H1 (cell line): Measurements from ENCODE around the gene PEX26. TPM values are rescaled to one million over a fixed set of nuclear protein-coding genes. Genes with fewer than 3 reads are reported as not detected.

Source experiments
- CTCF ChIA-PET: fragments of 300-600 bp; sonication (Branson Sonifier 250); formaldehyde crosslinking; loops from one replicate; lab custom pipeline; 2021; ENCODE audit not compliant: partially characterized antibody; lab: Charles Lee
- POLR2A ChIA-PET: fragments of 300-600 bp; sonication (Branson Sonifier 250); formaldehyde crosslinking; loops from one replicate; lab custom pipeline; 2021; ENCODE audit warnings: inconsistent platforms; ENCODE audit not compliant: partially characterized antibody; lab: Charles Lee
- DNase-seq, 2 experiments: peaks; one replicate each; pipeline versions ENCODE4 v3.0.0 to v3.0.0-alpha.2; 2010 to 2022; ENCODE audit warnings: low spot score in 2 of 2, low read depth in 1 of 2, mixed read lengths in 1 of 2
- FAIRE-seq: peaks from 2 replicates; lab custom pipeline; 2011; peaks lifted over from hg19 to GRCh38; lab: Jason Lieb, UNC
- H2AFZ ChIP-seq: 2 replicates; pipeline ENCODE4 v1.8.1; 2012; ENCODE audit warnings: low read length, inconsistent platforms
- H2AK5ac ChIP-seq: 2 replicates; pipeline ENCODE4 v1.6.1; 2013; ENCODE audit warnings: low read depth, low read length
- H2BK120ac ChIP-seq: replicated peaks from 2 replicates; pipeline ENCODE3; 2013; ENCODE audit warnings: low read depth, low read length, inconsistent platforms
- H2BK12ac ChIP-seq: 2 replicates; pipeline ENCODE4 v1.6.1; 2013; ENCODE audit warnings: low read depth, low read length
- H2BK15ac ChIP-seq: 2 replicates; pipeline ENCODE4 v1.6.1; 2013; ENCODE audit warnings: low read length
- H2BK20ac ChIP-seq: 2 replicates; pipeline ENCODE4 v1.6.1; 2013; ENCODE audit warnings: low read length
- H2BK5ac ChIP-seq: 2 replicates; pipeline ENCODE4 v1.6.1; 2013; ENCODE audit warnings: low read depth, low read length
- H3K14ac ChIP-seq: 2 replicates; pipeline ENCODE4 v1.6.1; 2013; ENCODE audit warnings: inconsistent platforms; ENCODE audit not compliant: insufficient read length
- H3K18ac ChIP-seq: 2 replicates; pipeline ENCODE4 v1.6.1; 2013; ENCODE audit warnings: low read length; ENCODE audit errors: extremely low read depth
- H3K23ac ChIP-seq: 2 replicates; pipeline ENCODE4 v1.6.1; 2013; ENCODE audit warnings: inconsistent platforms; ENCODE audit not compliant: insufficient read length
- H3K23me2 ChIP-seq: 2 replicates; pipeline ENCODE4 v1.6.1; 2013; ENCODE audit warnings: low read depth, low read length
- H3K27ac ChIP-seq: 2 replicates; pipeline ENCODE4 v1.6.1; 2011; ENCODE audit warnings: low read depth, low read length, inconsistent platforms
- H3K27me3 ChIP-seq, 4 experiments: replicated peaks in 1 of 4; 1 replicate in 1 of 4; 2 replicates in 3 of 4; pipeline versions ENCODE4 v1.6.1 to v1.8.1; 2011 to 2013; ENCODE audit warnings: low read length in 3 of 4, mild to moderate bottlenecking in 3 of 4, inconsistent platforms in 2 of 4, mixed read lengths in 2 of 4, moderate library complexity in 1 of 4; ENCODE audit not compliant: control insufficient read depth in 3 of 4, insufficient read depth in 3 of 4; ENCODE audit errors: extremely low read depth in 1 of 4
- H3K36me3 ChIP-seq, 4 experiments: 2 replicates each; pipeline versions ENCODE4 v1.6.1 to v1.8.1; 2011 to 2013; ENCODE audit warnings: mild to moderate bottlenecking in 4 of 4, low read length in 3 of 4, moderate library complexity in 2 of 4, control low read depth in 1 of 4, inconsistent platforms in 1 of 4; ENCODE audit not compliant: insufficient read depth in 4 of 4, control insufficient read depth in 2 of 4
- H3K4ac ChIP-seq: replicated peaks from 2 replicates; pipeline ENCODE3; 2013; ENCODE audit warnings: low read length, low read depth, mixed read lengths, inconsistent platforms; ENCODE audit not compliant: insufficient read length
- H3K4me1 ChIP-seq, 4 experiments: replicated peaks in 1 of 4; 1 replicate in 1 of 4; 2 replicates in 3 of 4; pipeline versions ENCODE4 v1.6.1 to v1.8.1; 2011 to 2013; ENCODE audit warnings: low read length in 3 of 4, inconsistent platforms in 2 of 4, mixed read lengths in 1 of 4; ENCODE audit not compliant: insufficient read depth in 4 of 4, control insufficient read depth in 3 of 4
- H3K4me2 ChIP-seq, 2 experiments: 2 replicates each; pipeline versions ENCODE4 v1.6.1 to v1.8.1; 2011 to 2013; ENCODE audit warnings: low read depth in 2 of 2, low read length in 2 of 2, control low read depth in 1 of 2, inconsistent platforms in 1 of 2, mild to moderate bottlenecking in 1 of 2; ENCODE audit not compliant: insufficient read depth in 1 of 2
- H3K4me3 ChIP-seq, 4 experiments: fragments of 200-600, 300-600 bp in 1 of 4; sonication (generic), shearing (Covaris generic), sonication (Bioruptor Twin) in 1 of 4; 2 replicates each; pipeline versions ENCODE4 v1.5.1 to v1.8.1; 2011 to 2016; ENCODE audit warnings: low read length in 4 of 4, low read depth in 3 of 4, control low read depth in 2 of 4, inconsistent platforms in 2 of 4, mild to moderate bottlenecking in 2 of 4, mixed read lengths in 1 of 4, moderate library complexity in 1 of 4; ENCODE audit not compliant: insufficient read depth in 2 of 4; ENCODE audit errors: extremely low read depth in 1 of 4
- H3K56ac ChIP-seq: replicated peaks from 2 replicates; pipeline ENCODE3; 2013; ENCODE audit warnings: low read depth, mild to moderate bottlenecking, mixed read lengths, low read length, inconsistent platforms; ENCODE audit not compliant: insufficient read length
- H3K79me1 ChIP-seq: 2 replicates; pipeline ENCODE4 v1.6.1; 2013; ENCODE audit warnings: low read depth, low read length, control low read depth
- H3K79me2 ChIP-seq, 2 experiments: 2 replicates each; pipeline versions ENCODE4 v1.6.1 to v1.8.1; 2012 to 2013; ENCODE audit warnings: low read length in 2 of 2, mild to moderate bottlenecking in 2 of 2, inconsistent platforms in 1 of 2; ENCODE audit not compliant: insufficient read depth in 2 of 2, control insufficient read depth in 1 of 2
- H3K9ac ChIP-seq, 4 experiments: replicated peaks in 1 of 4; 1 replicate in 1 of 4; 2 replicates in 3 of 4; pipeline versions ENCODE4 v1.6.1 to v1.8.1; 2011 to 2013; ENCODE audit warnings: low read depth in 3 of 4, low read length in 3 of 4, control low read depth in 2 of 4, mild to moderate bottlenecking in 2 of 4, moderate library complexity in 2 of 4, inconsistent platforms in 1 of 4; ENCODE audit errors: extremely low read depth in 1 of 4
- H3K9me3 ChIP-seq, 2 experiments: 2 replicates each; pipeline versions ENCODE4 v1.6.1 to v1.8.1; 2012 to 2013; ENCODE audit warnings: mild to moderate bottlenecking in 2 of 2, moderate library complexity in 2 of 2, control low read depth in 1 of 2, inconsistent platforms in 1 of 2, low read depth in 1 of 2, low read length in 1 of 2, mixed read lengths in 1 of 2; ENCODE audit not compliant: insufficient read depth in 2 of 2
- H4K20me1 ChIP-seq, 2 experiments: replicated peaks in 1 of 2; 2 replicates each; pipeline versions ENCODE3 to v1.8.1; 2011 to 2013; ENCODE audit warnings: inconsistent platforms in 2 of 2, low read length in 2 of 2, mild to moderate bottlenecking in 1 of 2; ENCODE audit not compliant: insufficient read depth in 2 of 2, control insufficient read depth in 1 of 2
- H4K5ac ChIP-seq: 2 replicates; pipeline ENCODE4 v1.6.1; 2013; ENCODE audit warnings: low read length, low read depth, mixed read lengths, inconsistent platforms; ENCODE audit not compliant: insufficient read length
- H4K8ac ChIP-seq: 2 replicates; pipeline ENCODE4 v1.8.0; 2013; ENCODE audit warnings: mild to moderate bottlenecking, moderate library complexity, low read length, inconsistent platforms; ENCODE audit not compliant: insufficient read depth; ENCODE audit errors: extremely low read depth
- H4K91ac ChIP-seq: replicated peaks from 2 replicates; pipeline ENCODE3; 2013; ENCODE audit warnings: low read length, mixed read lengths, inconsistent platforms; ENCODE audit not compliant: insufficient read length
- JUND ChIP-seq: IDR thresholded peaks from 2 replicates; pipeline ENCODE4 v1.6.1; 2011; ENCODE audit warnings: mild to moderate bottlenecking, improper control_type of control experiment, low read length
- POU5F1 ChIP-seq: IDR thresholded peaks from 2 replicates; pipeline ENCODE4 v1.6.1; 2011; ENCODE audit warnings: low read depth, mild to moderate bottlenecking, low read length, moderate library complexity
- SIN3A ChIP-seq, 2 experiments: IDR thresholded peaks in 1 of 2; conservative IDR thresholded peaks in 1 of 2; 2 replicates each; pipeline ENCODE4 v1.6.1; 2011 to 2012; ENCODE audit warnings: low read length in 2 of 2, improper control_type of control experiment in 1 of 2, low read depth in 1 of 2, mild to moderate bottlenecking in 1 of 2
- TCF12 ChIP-seq: IDR thresholded peaks from 2 replicates; pipeline ENCODE4 v1.6.1; 2011; ENCODE audit warnings: low read depth, mild to moderate bottlenecking, low read length
- WGBS, 2 experiments: shearing (Covaris generic) in 1 of 2; methylation state at CpG; one replicate each; pipeline versions ENCODE4 v1.1.6 to v1.1.7; 2013 to 2015; ENCODE audit warnings: low lambda C conversion rate in 2 of 2, mixed read lengths in 2 of 2, inconsistent platforms in 1 of 2, low coverage in 1 of 2, missing lambda C conversion rate in 1 of 2; ENCODE audit not compliant: insufficient replicate concordance in 2 of 2, insufficient coverage in 1 of 2, insufficient read length in 1 of 2; ENCODE audit errors: extremely low coverage in 1 of 2, missing lambda C conversion rate in 1 of 2; 5-methylcytosine and 5-hydroxymethylcytosine counted together
- polyA plus RNA-seq, 7 experiments: library from polyadenylated mRNA; depleted of rRNA in 3 of 7; stranded (reverse) in 5 of 7; unstranded in 2 of 7; fragments of >200 nt in 5 of 7; fragments of 200-250 nt in 2 of 7; gene quantifications; 1 replicate in 5 of 7; 2 replicates in 1 of 7; 4 replicates in 1 of 7; pipeline versions ENCODE4 v1.2.1 to v1.2.3, GENCODE V29; 2011 to 2013; ENCODE audit warnings: missing spikeins in 2 of 7, mixed read lengths in 2 of 7
- total RNA-seq: library from RNA; stranded (reverse); fragmentation: NEBNext Ultra II Directional; extraction: Animal tissue kit (Norgen Biotek cat#: 25700); gene quantifications from 2 replicates; pipeline ENCODE4 v1.2.1, GENCODE V29; 2021

PEX26 gene
- total and polyA plus RNA-seq, 2 of the 8 experiments (the other 6 are each of a cell fraction or from before 2014, with no cell fraction given): 33.1 to 49.0 TPM

DNA sequence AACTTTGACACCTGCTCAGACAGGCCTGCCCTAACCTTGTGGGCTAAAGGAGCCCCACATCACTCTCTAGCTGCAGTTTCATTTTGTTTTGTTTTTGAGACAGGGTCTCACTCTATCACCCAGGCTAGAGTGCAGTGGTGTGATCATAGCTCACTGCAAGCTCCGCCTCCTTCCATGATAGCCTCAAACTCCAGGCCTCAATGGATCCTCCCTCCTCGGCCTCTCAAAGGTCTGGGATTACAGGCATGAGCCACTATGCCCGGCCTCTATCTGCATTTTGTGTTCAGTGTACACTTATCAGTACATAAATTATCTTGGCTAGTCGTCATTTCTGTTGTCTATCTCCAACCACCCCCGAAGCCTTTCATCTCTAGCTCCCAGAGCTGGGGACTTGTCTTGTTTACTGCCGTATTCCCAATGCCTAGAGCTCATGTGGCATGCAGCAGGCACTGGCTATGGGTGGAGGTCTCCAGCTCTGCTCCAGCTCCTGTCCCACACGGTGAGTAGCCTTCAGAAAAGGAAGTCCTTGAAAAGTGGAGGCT is 22.1 kb upstream of the PEX26 start:
- no peak overlapping the region for H2BK15ac ChIP-seq
- no peak overlapping the region for H3K23ac ChIP-seq
- H3K18ac ChIP-seq: no peak overlapping the region
- H3K9ac ChIP-seq: no peak overlapping the region
- H3K36me3 ChIP-seq: no peaks in the 10 kb centered on the region
- no peaks in the 10 kb centered on the region for H3K79me2 ChIP-seq
- no peak overlapping the region for H4K5ac ChIP-seq
- no peak for DNase-seq
- no peak overlapping the region for H3K27ac ChIP-seq
- peaks cover 0 to under 1% (median 0%) of the 10 kb centered on the region in 4 experiments; a peak in 1 of 7 replicates for H3K4me1 ChIP-seq
- H3K4ac ChIP-seq: no peak overlapping the region
- H3K27me3 ChIP-seq: no peaks in the 10 kb centered on the region; a peak in 1 of 7 replicates
- no peak overlapping the region for H2AK5ac ChIP-seq
- H4K20me1 ChIP-seq: no peaks in the 10 kb centered on the region
- 82% methylated on average over 7 of the region's 7 CpGs; no CpG with 5 or more reads in 1 of the 2 experiments for WGBS, 2 experiments
- CTCF ChIA-PET: interaction anchor here (1.2 to 3.4 kb wide), 4 partner anchors 9 to 226 kb away, joined by 3 to 20 read pairs (median 6); partner anchors contain the start of gene PEX26
- no peak for FAIRE-seq
- no peaks in the 10 kb centered on the region for H3K79me1 ChIP-seq
- H3K9me3 ChIP-seq: 0 out of 4 replicates have a peak, but pooled peaks cover 0 to 3% of the 10 kb centered on the region in 2 experiments
- H3K23me2 ChIP-seq: no peaks in the 10 kb centered on the region
- no peak overlapping the region for H3K56ac ChIP-seq
- TF ChIP-seq POU5F1 (no peak), JUND (no peak), TCF12 (no peak), SIN3A (conservative IDR thresholded peaks at IDR 0.05 in 1 of 2, IDR thresholded peaks at IDR 0.05 in 1 of 2; ENCODE audit: low read depth in 1 of 2, low read length in 2 of 2) (no peak)
- TF ChIP-seq, all 59 proteins: peak for 0
- Histone ChIP-seq H2BK120ac (no peak overlapping the region), H4K8ac (no peak overlapping the region), H2BK5ac (no peak overlapping the region), H2BK20ac (no peak overlapping the region), H2AFZ (no peak overlapping the region), H3K4me3 (no peak overlapping the region), H4K91ac (no peak overlapping the region), H3K14ac (no peak overlapping the region), H2BK12ac (0 out of 2 replicates have a peak overlapping the region, but pooled peaks have one; percentile 4), H3K4me2 (no peak overlapping the region)
- POLR2A ChIA-PET: no interaction called here
